A549 (cell line): ENCODE results near the gene PGA3.

Experiments used
- BHLHE40 ChIP-seq: IDR thresholded peaks from 2 replicates; pipeline ENCODE4 v1.6.1; 2012; ENCODE audit warnings: low read depth, low read length, inconsistent platforms
- CEBPB ChIP-seq, 2 experiments: fragments of >200 bp in 1 of 2; sonication (Bioruptor Twin) in 1 of 2; formaldehyde crosslinking in 1 of 2; IDR thresholded peaks; 2 replicates each; pipeline ENCODE4 v1.6.1; 2012 to 2016
- CTCF ChIP-seq: fragments of >200 bp; sonication (Bioruptor Twin); formaldehyde crosslinking; IDR thresholded peaks from 3 replicates; pipeline ENCODE4 v1.5.1; 2016
- GATA3 ChIP-seq: IDR thresholded peaks from 2 replicates; pipeline ENCODE4 v1.6.1; 2012; ENCODE audit warnings: borderline replicate concordance
- MAX ChIP-seq: IDR thresholded peaks from 2 replicates; pipeline ENCODE4 v1.6.1; 2012
- MYC ChIP-seq: IDR thresholded peaks from 2 replicates; pipeline ENCODE4 v1.6.1; 2012; ENCODE audit warnings: mild to moderate bottlenecking, inconsistent platforms, low read length, improper control_type of control experiment, borderline replicate concordance
- PBX3 ChIP-seq: IDR thresholded peaks from 2 replicates; pipeline ENCODE4 v1.6.1; 2012
- POLR2A ChIP-seq: IDR thresholded peaks from 2 replicates; pipeline ENCODE4 v1.6.1; 2012; ENCODE audit warnings: mild to moderate bottlenecking, low read length
- RNF2 ChIP-seq: fragments of 200-600 bp; sonication (generic); IDR thresholded peaks from 2 replicates; pipeline ENCODE4 v1.6.1; 2016; ENCODE audit warnings: low read depth, mild to moderate bottlenecking, antibody characterized with exemption, moderate library complexity, borderline replicate concordance
- USF2 ChIP-seq: fragments of 450-650 bp; IDR thresholded peaks from 2 replicates; pipeline ENCODE4 v1.6.1; 2014; ENCODE audit warnings: antibody characterized with exemption
- ZFP36 ChIP-seq: fragments of 450-650 bp; IDR thresholded peaks from 2 replicates; pipeline ENCODE4 v1.6.1; 2014; ENCODE audit warnings: borderline replicate concordance; ENCODE audit not compliant: partially characterized antibody

GRCh38 chr11:61174949-61175348, 28.4 kb upstream of the PGA3 start:
- no peak for TF ChIP-seq RNF2
- TF ChIP-seq PBX3 = no peak
- no peak for TF ChIP-seq CTCF
- TF ChIP-seq CEBPB (IDR thresholded peaks at IDR 0.05) = no peak
- TF ChIP-seq POLR2A = no peak
- no peak for TF ChIP-seq MYC
- no peak for TF ChIP-seq GATA3
- no peak for TF ChIP-seq MAX
- no peak for TF ChIP-seq BHLHE40
- no peak for TF ChIP-seq USF2
- no peak for TF ChIP-seq ZFP36
